DND-41 (cell line): ENCODE measurements around the gene DTX1.

Experiments used
- ATAC-seq: fragments of 200-7000 bp; cut with Tn5 transposase; 3 replicates; pipeline ENCODE4 v1.9.1; 2021; ENCODE audit warnings: low read depth; ENCODE audit not compliant: insufficient read depth
- DNase-seq: peaks from one replicate; pipeline ENCODE4 v3.0.0-alpha.2; 2020
- H2AFZ ChIP-seq: 2 replicates; pipeline ENCODE4 v1.6.0; 2012; ENCODE audit warnings: low read depth, low read length
- H3K27ac ChIP-seq: 2 replicates; pipeline ENCODE4 v1.5.1; 2012; ENCODE audit warnings: low read length, inconsistent platforms
- H3K27me3 ChIP-seq: fragments of 200-600 bp; sonication (generic); 2 replicates; pipeline ENCODE4 v1.6.0; 2012; ENCODE audit warnings: low read length, mild to moderate bottlenecking, inconsistent platforms; ENCODE audit not compliant: insufficient read depth, poor library complexity
- H3K36me3 ChIP-seq: 2 replicates; pipeline ENCODE4 v1.5.1; 2012; ENCODE audit warnings: low read length, inconsistent platforms; ENCODE audit not compliant: insufficient read depth
- H3K4me1 ChIP-seq: 2 replicates; pipeline ENCODE4 v1.5.1; 2012; ENCODE audit warnings: mild to moderate bottlenecking, low read length; ENCODE audit not compliant: insufficient read depth
- H3K4me2 ChIP-seq: 2 replicates; pipeline ENCODE4 v1.6.0; 2012; ENCODE audit warnings: mild to moderate bottlenecking, moderate library complexity, low read length, inconsistent platforms; ENCODE audit not compliant: insufficient read depth
- H3K4me3 ChIP-seq, 2 experiments: fragments of 200-600 bp in 1 of 2; shearing (Covaris generic) in 1 of 2; 2 replicates each; pipeline ENCODE4 v1.5.1; 2012 to 2016; ENCODE audit warnings: inconsistent platforms in 2 of 2, low read length in 2 of 2, mild to moderate bottlenecking in 2 of 2, low read depth in 1 of 2, moderate library complexity in 1 of 2
- H3K79me2 ChIP-seq: 2 replicates; pipeline ENCODE4 v1.6.0; 2012; ENCODE audit warnings: low read length, inconsistent platforms; ENCODE audit not compliant: insufficient read depth
- H3K9ac ChIP-seq: 2 replicates; pipeline ENCODE4 v1.6.0; 2012; ENCODE audit warnings: low read depth, mild to moderate bottlenecking, inconsistent platforms, low read length, moderate library complexity
- H3K9me3 ChIP-seq: 2 replicates; pipeline ENCODE4 v1.5.1; 2012; ENCODE audit warnings: low read length, moderate library complexity, mild to moderate bottlenecking, inconsistent platforms; ENCODE audit not compliant: insufficient read depth, severe bottlenecking
- H4K20me1 ChIP-seq: 2 replicates; pipeline ENCODE4 v1.6.0; 2012; ENCODE audit warnings: low read length; ENCODE audit not compliant: insufficient read depth
- EZH2 ChIP-seq: IDR thresholded peaks from 3 replicates; pipeline ENCODE4 v1.6.1; 2012; ENCODE audit warnings: borderline replicate concordance, low read depth, mild to moderate bottlenecking, moderate library complexity, low read length, inconsistent platforms; ENCODE audit not compliant: severe bottlenecking
- TF ChIP-seq, protein P1 (sequence below): IDR thresholded peaks from 2 replicates; pipeline ENCODE4 v1.5.1; 2012; ENCODE audit warnings: borderline replicate concordance, low read length, moderate library complexity, mild to moderate bottlenecking; ENCODE audit not compliant: poor library complexity, severe bottlenecking; ENCODE audit errors: extremely low read depth

The DTX1 gene

GRCh38 chr12:113091506-113091905, 35.0 kb downstream of the DTX1 start:
- Histone ChIP-seq H3K79me2 (peaks cover 62% of the 10 kb centered on the region), H3K36me3 (peaks cover 93% of the 10 kb centered on the region), H3K4me3 (no peak overlapping the region), H3K4me1 (peaks cover 78% of the 10 kb centered on the region), H3K9me3 (no peaks in the 10 kb centered on the region), H4K20me1 (no peaks in the 10 kb centered on the region), H3K27ac (peak overlapping the region; percentile 95), H3K27me3 (no peaks in the 10 kb centered on the region), H3K4me2 (0 out of 2 replicates have a peak overlapping the region, but pooled peaks have one; percentile 3), H2AFZ (no peak overlapping the region), H3K9ac (peak overlapping the region; percentile 57; the same call in 1 of the 2 replicates)
- DNase-seq (no peak), ATAC-seq (no peak)
- TF ChIP-seq, protein P1, sequence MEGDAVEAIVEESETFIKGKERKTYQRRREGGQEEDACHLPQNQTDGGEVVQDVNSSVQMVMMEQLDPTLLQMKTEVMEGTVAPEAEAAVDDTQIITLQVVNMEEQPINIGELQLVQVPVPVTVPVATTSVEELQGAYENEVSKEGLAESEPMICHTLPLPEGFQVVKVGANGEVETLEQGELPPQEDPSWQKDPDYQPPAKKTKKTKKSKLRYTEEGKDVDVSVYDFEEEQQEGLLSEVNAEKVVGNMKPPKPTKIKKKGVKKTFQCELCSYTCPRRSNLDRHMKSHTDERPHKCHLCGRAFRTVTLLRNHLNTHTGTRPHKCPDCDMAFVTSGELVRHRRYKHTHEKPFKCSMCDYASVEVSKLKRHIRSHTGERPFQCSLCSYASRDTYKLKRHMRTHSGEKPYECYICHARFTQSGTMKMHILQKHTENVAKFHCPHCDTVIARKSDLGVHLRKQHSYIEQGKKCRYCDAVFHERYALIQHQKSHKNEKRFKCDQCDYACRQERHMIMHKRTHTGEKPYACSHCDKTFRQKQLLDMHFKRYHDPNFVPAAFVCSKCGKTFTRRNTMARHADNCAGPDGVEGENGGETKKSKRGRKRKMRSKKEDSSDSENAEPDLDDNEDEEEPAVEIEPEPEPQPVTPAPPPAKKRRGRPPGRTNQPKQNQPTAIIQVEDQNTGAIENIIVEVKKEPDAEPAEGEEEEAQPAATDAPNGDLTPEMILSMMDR: no peak
- no peak for TF ChIP-seq EZH2

DNA sequence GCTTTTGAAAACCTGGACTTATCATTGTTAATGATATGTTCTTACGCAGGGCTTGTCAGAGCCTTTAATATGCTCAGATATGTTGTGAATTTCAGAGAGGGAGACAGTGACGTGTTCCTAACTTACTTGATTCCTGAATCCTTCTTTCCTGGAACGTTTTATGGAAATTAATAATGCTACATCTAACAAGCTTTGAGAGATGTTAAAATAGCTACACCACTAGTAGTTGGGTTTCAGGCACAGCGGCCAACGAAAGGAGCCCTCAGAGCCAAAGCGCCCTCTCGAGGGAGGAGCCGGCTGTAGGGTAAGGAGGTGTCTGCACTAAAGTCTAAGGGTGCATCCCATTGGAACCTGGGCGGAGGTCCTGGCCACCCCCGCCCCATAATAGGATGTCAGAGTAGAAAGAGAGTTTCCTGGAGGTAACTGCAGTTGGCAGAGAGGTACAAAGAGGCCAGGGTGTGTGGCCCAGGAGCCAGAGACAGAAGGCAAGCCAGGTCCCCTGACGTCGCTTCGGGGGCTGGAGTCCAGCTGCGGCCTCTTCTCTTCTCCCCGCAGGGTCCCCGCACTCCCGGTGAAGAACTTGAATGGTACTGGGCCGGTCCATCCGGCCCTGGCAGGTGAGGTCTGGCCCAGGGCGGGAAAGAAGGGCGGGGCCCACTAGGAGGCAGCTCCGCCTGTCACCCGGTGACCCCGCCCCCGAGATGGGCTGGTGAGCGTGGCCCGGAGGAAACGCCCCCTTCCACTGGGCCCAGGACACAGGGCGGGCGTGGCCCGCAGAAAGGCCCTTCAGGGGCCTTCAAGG, 36.3 kb downstream of the DTX1 start:
- TF ChIP-seq, protein P1: no peak
- no peak for TF ChIP-seq EZH2
- ATAC-seq: no peak
- H3K27me3 ChIP-seq: no peaks in the 10 kb centered on the region
- no peaks in the 10 kb centered on the region for H3K9me3 ChIP-seq
- H3K4me1 ChIP-seq: peaks cover 78% of the 10 kb centered on the region
- no peak overlapping the region for H3K4me3 ChIP-seq
- H2AFZ ChIP-seq: no peak overlapping the region
- peaks cover 95% of the 10 kb centered on the region for H3K36me3 ChIP-seq
- H4K20me1 ChIP-seq: no peaks in the 10 kb centered on the region
- H3K79me2 ChIP-seq: peaks cover 52% of the 10 kb centered on the region
- peak overlapping the region; percentile 95 for H3K27ac ChIP-seq
- no peak overlapping the region for H3K9ac ChIP-seq
- no peak overlapping the region for H3K4me2 ChIP-seq
- DNase-seq: peak; percentile 51

DNA sequence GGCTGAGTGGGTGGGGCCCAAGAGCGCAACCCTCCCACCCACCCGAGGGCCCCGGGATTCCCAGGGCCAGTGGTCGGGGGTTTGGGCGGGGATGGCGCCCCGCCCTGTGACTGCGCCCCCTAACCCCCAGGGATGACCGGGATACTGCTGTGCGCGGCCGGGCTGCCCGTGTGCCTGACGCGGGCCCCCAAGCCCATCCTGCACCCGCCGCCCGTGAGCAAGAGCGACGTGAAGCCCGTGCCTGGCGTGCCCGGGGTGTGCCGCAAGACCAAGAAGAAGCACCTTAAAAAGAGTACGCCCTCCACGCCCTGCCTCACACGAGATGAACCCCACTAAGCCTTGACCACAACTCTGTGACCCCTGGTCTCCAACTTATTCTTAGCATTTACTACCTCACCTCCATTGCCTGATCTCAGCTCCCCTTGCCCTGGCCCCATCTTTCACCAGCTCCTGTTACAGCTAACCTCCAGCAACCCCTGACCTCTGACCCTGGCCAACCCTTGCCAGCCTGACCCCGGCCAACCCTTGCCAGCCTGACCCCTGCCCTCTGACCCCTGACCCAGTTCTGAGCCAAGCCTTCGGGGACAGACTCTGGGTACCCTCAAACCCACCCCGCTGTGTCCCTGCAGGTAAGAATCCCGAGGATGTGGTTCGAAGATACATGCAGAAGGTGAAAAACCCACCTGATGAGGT, 37.0 kb downstream of the DTX1 start:
- Histone ChIP-seq H2AFZ (no peak overlapping the region), H3K4me3 (no peak overlapping the region), H3K27ac (peak overlapping the region; percentile 52), H3K4me1 (peaks cover 78% of the 10 kb centered on the region), H3K27me3 (no peaks in the 10 kb centered on the region), H3K9me3 (no peaks in the 10 kb centered on the region), H3K9ac (no peak overlapping the region), H3K79me2 (peaks cover 45% of the 10 kb centered on the region), H4K20me1 (no peaks in the 10 kb centered on the region), H3K4me2 (no peak overlapping the region), H3K36me3 (peaks cover 95% of the 10 kb centered on the region)
- no peak for DNase-seq
- no peak for TF ChIP-seq EZH2
- TF ChIP-seq, protein P1: no peak
- no peak for ATAC-seq
